GM18868 (cell line): Measurements from ENCODE around the gene SGMS1.

Experiments
- ATAC-seq: cut with Tn5 transposase; IDR thresholded peaks from one replicate; pipeline ENCODE4 v1.9.1; 2021; ENCODE audit warnings: mild to moderate bottlenecking, moderate library complexity; ENCODE audit not compliant: unreplicated experiment

The SGMS1 gene

GRCh38 chr10:50324046-50324445 is 299.7 kb downstream of the SGMS1 start:
- no peak for ATAC-seq

GRCh38 chr10:50322077-50322476 is 301.7 kb downstream of the SGMS1 start:
- no peak for ATAC-seq

DNA sequence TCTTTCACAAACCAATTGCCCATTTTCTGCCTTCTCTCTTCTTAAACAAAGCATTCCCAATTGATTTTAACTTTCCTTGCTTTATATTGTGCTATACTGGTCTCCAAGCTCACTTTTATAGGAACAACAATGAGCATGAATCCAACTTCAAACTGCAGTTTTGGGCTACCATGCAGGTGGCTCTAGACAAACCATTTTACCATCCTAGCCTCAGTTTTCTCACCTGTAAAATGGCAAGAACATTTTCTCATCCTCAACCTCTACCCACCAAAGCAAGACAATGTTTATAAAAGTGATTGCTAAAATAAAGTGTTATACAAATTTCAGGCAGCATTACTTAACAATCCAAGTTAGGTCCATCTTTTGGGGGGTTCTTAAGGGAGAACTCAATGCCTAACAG is 305.6 kb downstream of the SGMS1 start:
- no peak for ATAC-seq

- no peak for ATAC-seq
Observed at GRCh38 chr10:50316695-50317648, 306.8 kb downstream of the SGMS1 start.

GRCh38 chr10:50316174-50316573 is 307.6 kb downstream of the SGMS1 start:
- ATAC-seq: no peak

DNA sequence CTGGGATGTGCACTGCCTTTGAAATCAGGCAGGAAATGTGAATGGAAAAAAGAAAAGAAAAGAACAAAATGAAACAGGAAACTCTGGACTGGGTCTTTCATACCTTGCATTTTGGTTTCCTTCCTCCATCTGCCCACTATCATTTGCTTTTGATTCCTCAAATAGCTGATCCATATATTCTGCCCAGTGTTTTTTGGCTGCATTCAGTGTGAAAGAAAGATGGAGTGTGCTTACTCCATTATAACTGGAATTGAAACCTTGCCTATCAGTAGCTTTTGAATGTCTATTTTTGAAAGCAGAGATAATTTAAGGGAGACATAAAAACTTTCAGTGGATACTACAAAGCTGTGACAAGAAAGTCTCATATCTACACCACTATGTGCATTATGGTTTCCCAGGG is 308.3 kb downstream of the SGMS1 start:
- no peak for ATAC-seq

- no peak for ATAC-seq
Observed at GRCh38 chr10:50314169-50315071, 309.3 kb downstream of the SGMS1 start.

GRCh38 chr10:50312464-50313437 is 311.0 kb downstream of the SGMS1 start:
- ATAC-seq: no peak

DNA sequence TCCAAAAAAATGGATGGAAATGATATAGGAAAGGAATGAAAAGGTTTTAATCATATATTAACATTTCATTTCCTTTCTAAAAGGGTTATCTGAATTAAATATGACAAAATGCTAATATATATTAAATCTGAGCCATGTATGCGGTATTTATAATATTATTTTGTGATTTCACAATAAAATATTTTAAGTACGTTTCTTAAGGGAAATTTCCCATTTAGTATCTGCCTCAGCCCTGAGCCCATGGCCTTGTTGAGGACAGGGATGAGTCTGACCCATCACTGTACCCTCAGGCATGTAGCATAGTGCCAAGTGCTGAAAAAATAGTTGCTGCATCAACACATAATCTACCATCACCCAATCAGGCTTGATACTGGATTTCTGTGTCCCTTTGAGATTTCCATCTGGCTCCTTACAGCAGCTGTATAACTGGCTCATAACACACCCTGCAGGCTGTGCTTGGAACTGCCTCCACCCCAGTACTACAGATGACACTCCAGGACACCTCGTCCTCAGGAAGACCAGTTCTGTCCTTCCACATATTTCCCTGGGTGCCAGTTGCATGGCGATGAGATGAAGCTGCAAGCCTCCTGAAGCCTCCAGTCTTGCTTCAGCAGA is 313.1 kb downstream of the SGMS1 start:
- ATAC-seq: peak; percentile 85

- ATAC-seq: no peak
Observed at GRCh38 chr10:50309342-50309741, 314.4 kb downstream of the SGMS1 start.

DNA sequence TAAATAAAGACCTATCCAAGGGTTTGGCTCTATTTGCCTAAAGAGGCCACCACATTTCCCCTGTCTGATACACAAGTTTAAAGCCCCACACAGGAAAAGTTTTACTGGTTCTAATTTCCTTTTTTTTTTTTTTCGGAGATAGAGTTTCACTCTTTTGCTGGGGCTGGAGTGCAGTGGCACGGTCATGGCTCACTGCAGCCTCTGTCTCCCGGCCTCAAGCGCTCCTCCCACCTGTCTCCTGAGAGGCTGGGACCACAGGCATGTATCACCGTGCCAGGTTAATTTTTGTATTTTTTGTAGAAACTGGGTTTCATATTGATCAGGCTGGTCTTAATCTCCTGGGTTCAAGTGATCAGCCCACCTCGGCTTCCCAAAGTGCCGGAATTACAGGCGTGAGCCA is 319.1 kb downstream of the SGMS1 start:
- no peak for ATAC-seq

- ATAC-seq: no peak
Observed at GRCh38 chr10:50299948-50300669, 323.6 kb downstream of the SGMS1 start.

- ATAC-seq: no peak
Observed at GRCh38 chr10:50295367-50295766, 328.4 kb downstream of the SGMS1 start.

DNA sequence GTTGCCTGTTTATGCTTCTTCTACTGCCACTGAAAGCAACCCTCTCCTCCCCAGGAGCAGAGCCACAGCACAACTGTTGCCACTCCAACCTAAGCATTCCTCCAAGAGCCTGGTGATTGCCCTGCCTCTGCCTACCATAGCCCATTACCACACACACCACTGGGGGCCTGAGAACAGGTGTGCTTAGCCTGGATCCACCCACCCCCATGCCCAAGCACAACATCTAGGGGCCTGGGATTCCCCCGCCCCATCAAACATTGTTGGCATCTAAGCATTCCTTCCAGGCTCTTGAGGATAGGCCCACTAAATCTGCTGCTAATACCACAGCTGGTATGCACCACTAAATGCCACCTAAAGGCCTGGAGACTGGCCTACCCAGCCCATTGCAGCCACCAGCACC is 329.2 kb downstream of the SGMS1 start:
- ATAC-seq: no peak

- ATAC-seq: no peak
Observed at GRCh38 chr10:50293513-50294313, 330.0 kb downstream of the SGMS1 start.

- ATAC-seq: no peak
Observed at GRCh38 chr10:50291261-50291850, 332.4 kb downstream of the SGMS1 start.

GRCh38 chr10:50289196-50289595 is 334.6 kb downstream of the SGMS1 start:
- no peak for ATAC-seq
